GM23338 (cell line): ENCODE results near the gene TRPM3. TPM values are rescaled to one million over a fixed set of nuclear protein-coding genes. Genes with fewer than 3 reads are reported as not detected.
A peak's percentile ranks its signal among the peaks of the same experiment; 100 is the strongest.

Source experiments
- ATAC-seq: fragments of 200-7000 bp; cut with Tn5 transposase; 3 replicates; pipeline ENCODE4 v1.9.1; 2020
- DNase-seq: peaks from one replicate; pipeline ENCODE4 v3.0.0-alpha.2; 2015; ENCODE audit warnings: low spot score
- H2AFZ ChIP-seq: fragments of 200-600 bp; sonication (generic); 2 replicates; pipeline ENCODE4 v1.8.0; 2016; ENCODE audit warnings: antibody characterized with exemption, mild to moderate bottlenecking, moderate library complexity
- H3F3A ChIP-seq: fragments of 200-600 bp; sonication (generic); replicated peaks from 2 replicates; pipeline ENCODE4 v1.8.0; 2017; ENCODE audit warnings: antibody characterized with exemption, mixed run types, low read depth
- H3K27ac ChIP-seq: fragments of 200-600 bp; sonication (generic); 2 replicates; pipeline ENCODE4 v1.6.1; 2016; ENCODE audit warnings: low read depth
- H3K27me3 ChIP-seq: fragments of 200-600 bp; sonication (generic); 2 replicates; pipeline ENCODE4 v1.8.0; 2016; ENCODE audit warnings: mild to moderate bottlenecking, mixed run types, moderate library complexity; ENCODE audit not compliant: insufficient read depth
- H3K36me3 ChIP-seq: fragments of 200-600 bp; sonication (generic); 2 replicates; pipeline ENCODE4 v1.8.0; 2016; ENCODE audit warnings: mild to moderate bottlenecking; ENCODE audit not compliant: insufficient read depth
- H3K4me1 ChIP-seq: fragments of 200-600 bp; sonication (generic); 2 replicates; pipeline ENCODE4 v1.8.0; 2016; ENCODE audit warnings: mild to moderate bottlenecking, moderate library complexity; ENCODE audit not compliant: insufficient read depth
- H3K4me2 ChIP-seq: fragments of 200-600 bp; sonication (generic); 2 replicates; pipeline ENCODE4 v1.7.1; 2017; ENCODE audit warnings: mixed run types
- H3K4me3 ChIP-seq: fragments of 200-600 bp; sonication (generic); 2 replicates; pipeline ENCODE4 v1.6.1; 2016; ENCODE audit warnings: mixed run types
- H3K79me2 ChIP-seq: fragments of 200-600 bp; sonication (generic); replicated peaks from 2 replicates; pipeline ENCODE4 v1.8.0; 2017; ENCODE audit warnings: mild to moderate bottlenecking; ENCODE audit not compliant: insufficient read depth
- H3K9me2 ChIP-seq: fragments of 200-600 bp; sonication (generic); 2 replicates; pipeline ENCODE4 v1.8.0; 2017; ENCODE audit not compliant: insufficient read depth
- H4K20me1 ChIP-seq: fragments of 200-600 bp; sonication (generic); replicated peaks from 2 replicates; pipeline ENCODE4 v1.8.0; 2017; ENCODE audit warnings: mild to moderate bottlenecking; ENCODE audit not compliant: insufficient read depth
- H3K27ac Mint-ChIP-seq: 2 replicates; pipeline ENCODE4 v1.8.0; 2020; ENCODE audit warnings: inconsistent platforms, mild to moderate bottlenecking, moderate library complexity, mixed read lengths
- H3K27me3 Mint-ChIP-seq: 3 replicates; pipeline ENCODE4 v1.8.0; 2022; ENCODE audit warnings: low read depth, mild to moderate bottlenecking, moderate library complexity, mixed read lengths, inconsistent platforms; ENCODE audit not compliant: insufficient read depth, poor library complexity
- H3K36me3 Mint-ChIP-seq: 3 replicates; pipeline ENCODE4 v1.8.0; 2021; ENCODE audit warnings: low read depth, mild to moderate bottlenecking, inconsistent platforms, moderate library complexity, mixed read lengths
- H3K4me1 Mint-ChIP-seq: 3 replicates; pipeline ENCODE4 v1.8.0; 2020; ENCODE audit warnings: mild to moderate bottlenecking, inconsistent platforms, mixed read lengths
- H3K4me3 Mint-ChIP-seq: 3 replicates; pipeline ENCODE4 v1.8.0; 2021; ENCODE audit warnings: moderate library complexity, mild to moderate bottlenecking, inconsistent platforms, mixed read lengths
- H3K9me3 Mint-ChIP-seq: 3 replicates; pipeline ENCODE4 v1.8.0; 2020; ENCODE audit warnings: moderate library complexity, mild to moderate bottlenecking, inconsistent platforms, mixed read lengths
- CREB1 ChIP-seq: fragments of 250-450 bp; sonication (Bioruptor Pico); IDR thresholded peaks from 2 replicates; pipeline ENCODE4 v1.5.0; 2020; ENCODE audit warnings: low read depth, mild to moderate bottlenecking, moderate library complexity
- EZH2 ChIP-seq: fragments of 200-600 bp; sonication (generic); IDR thresholded peaks from one replicate; pipeline ENCODE4 v1.8.0; 2017; ENCODE audit warnings: antibody characterized with exemption, mild to moderate bottlenecking, low read depth; ENCODE audit not compliant: unreplicated experiment
- EZH2phosphoT487 ChIP-seq: fragments of 200-600 bp; sonication (generic); IDR thresholded peaks from one replicate; pipeline ENCODE4 v1.8.1; 2018; ENCODE audit warnings: antibody characterized with exemption; ENCODE audit not compliant: unreplicated experiment
- JUNB ChIP-seq: IDR thresholded peaks from one replicate; pipeline ENCODE4 v1.6.1; 2016; ENCODE audit warnings: antibody characterized with exemption; ENCODE audit not compliant: unreplicated experiment
- POLR2AphosphoS5 ChIP-seq: IDR thresholded peaks from 2 replicates; pipeline ENCODE4 v1.6.1; 2016; ENCODE audit warnings: antibody characterized with exemption, low read depth
- STAT1 ChIP-seq: IDR thresholded peaks from one replicate; pipeline ENCODE4 v1.6.1; 2016; ENCODE audit warnings: antibody characterized with exemption; ENCODE audit not compliant: unreplicated experiment
- ZNF114 ChIP-seq: fragments of 250-450 bp; sonication (Bioruptor Pico); IDR thresholded peaks from 2 replicates; pipeline ENCODE4 v1.5.0; 2020; ENCODE audit warnings: mild to moderate bottlenecking, moderate library complexity
- ZNF331 ChIP-seq: fragments of 250-450 bp; sonication (Bioruptor Pico); IDR thresholded peaks from 2 replicates; pipeline ENCODE4 v1.5.0; 2020; ENCODE audit warnings: low read depth, mild to moderate bottlenecking, moderate library complexity
- polyA plus RNA-seq: library from polyadenylated mRNA; unstranded; fragments of >200 nt; fragmentation: Nextera tagmentation; extraction: Ambion mirVana; gene quantifications from 2 replicates; pipeline ENCODE4 v1.2.1, GENCODE V29; 2016
- total RNA-seq: library from RNA; depleted of rRNA; stranded (reverse); fragments of >200 nt; shearing (Covaris generic); gene quantifications from 2 replicates; pipeline ENCODE4 v1.2.3, GENCODE V29; 2014
- TF ChIP-seq, protein P1 (sequence below), 2 experiments: fragments of 200-600 bp in 1 of 2; sonication (generic) in 1 of 2; conservative IDR thresholded peaks; 2 replicates each; pipeline versions ENCODE4 v1.5.1 to v1.6.1; 2016 to 2017; ENCODE audit warnings: antibody characterized with exemption in 2 of 2, low read depth in 2 of 2, mild to moderate bottlenecking in 2 of 2, moderate library complexity in 1 of 2
- TF ChIP-seq, protein P2 (sequence below): IDR thresholded peaks from 2 replicates; pipeline ENCODE4 v1.6.1; 2016; ENCODE audit warnings: antibody characterized with exemption

Gene TRPM3
- total and polyA plus RNA-seq, 2 experiments from 2014 or later: 2.8 to 8.2 TPM

DNA sequence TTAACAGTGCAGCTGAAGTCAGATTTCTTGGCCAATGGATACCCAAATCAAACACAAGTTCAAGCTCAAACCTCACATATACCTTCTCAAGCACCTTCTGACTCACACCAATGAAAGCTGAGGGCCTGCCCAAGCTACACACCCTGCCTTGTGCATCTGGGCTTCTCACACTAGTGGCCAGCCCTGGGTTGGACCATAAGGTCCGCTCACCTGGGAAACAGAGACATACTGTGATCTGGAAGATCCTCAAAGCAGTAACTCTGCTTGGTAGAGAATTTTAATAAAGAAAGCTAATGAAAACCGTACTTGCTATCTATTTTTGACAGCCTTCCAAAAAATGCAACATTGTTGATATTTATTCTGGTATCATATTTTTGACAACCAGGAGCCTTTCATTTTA is 7.4 kb upstream of the TRPM3 start:
- Histone ChIP-seq H3K36me3 (no peaks in the 10 kb centered on the region), H3K4me2 (no peak overlapping the region), H3K79me2 (no peaks in the 10 kb centered on the region), H3K4me3 (no peak overlapping the region), H3K27me3 (no peaks in the 10 kb centered on the region), H3K4me1 (peaks cover 13% of the 10 kb centered on the region), H2AFZ (no peak overlapping the region), H3F3A (no peaks in the 10 kb centered on the region), H3K9me2 (no peaks in the 10 kb centered on the region), H4K20me1 (no peaks in the 10 kb centered on the region), H3K27ac (no peak overlapping the region)
- Mint-ChIP-seq H3K4me3 (no peak overlapping the region), H3K9me3 (no peaks in the 10 kb centered on the region; the same call in 2 of the 3 replicates), H3K4me1 (peaks cover 21% of the 10 kb centered on the region), H3K36me3 (peaks cover 17% of the 10 kb centered on the region; the same call in 2 of the 3 replicates), H3K27me3 (no peaks in the 10 kb centered on the region), H3K27ac (no peak overlapping the region)
- TF ChIP-seq, protein P1, sequence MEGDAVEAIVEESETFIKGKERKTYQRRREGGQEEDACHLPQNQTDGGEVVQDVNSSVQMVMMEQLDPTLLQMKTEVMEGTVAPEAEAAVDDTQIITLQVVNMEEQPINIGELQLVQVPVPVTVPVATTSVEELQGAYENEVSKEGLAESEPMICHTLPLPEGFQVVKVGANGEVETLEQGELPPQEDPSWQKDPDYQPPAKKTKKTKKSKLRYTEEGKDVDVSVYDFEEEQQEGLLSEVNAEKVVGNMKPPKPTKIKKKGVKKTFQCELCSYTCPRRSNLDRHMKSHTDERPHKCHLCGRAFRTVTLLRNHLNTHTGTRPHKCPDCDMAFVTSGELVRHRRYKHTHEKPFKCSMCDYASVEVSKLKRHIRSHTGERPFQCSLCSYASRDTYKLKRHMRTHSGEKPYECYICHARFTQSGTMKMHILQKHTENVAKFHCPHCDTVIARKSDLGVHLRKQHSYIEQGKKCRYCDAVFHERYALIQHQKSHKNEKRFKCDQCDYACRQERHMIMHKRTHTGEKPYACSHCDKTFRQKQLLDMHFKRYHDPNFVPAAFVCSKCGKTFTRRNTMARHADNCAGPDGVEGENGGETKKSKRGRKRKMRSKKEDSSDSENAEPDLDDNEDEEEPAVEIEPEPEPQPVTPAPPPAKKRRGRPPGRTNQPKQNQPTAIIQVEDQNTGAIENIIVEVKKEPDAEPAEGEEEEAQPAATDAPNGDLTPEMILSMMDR (conservative IDR thresholded peaks at IDR 0.05; ENCODE audit: low read depth in 2 of 2): no peak
- TF ChIP-seq, protein P2, sequence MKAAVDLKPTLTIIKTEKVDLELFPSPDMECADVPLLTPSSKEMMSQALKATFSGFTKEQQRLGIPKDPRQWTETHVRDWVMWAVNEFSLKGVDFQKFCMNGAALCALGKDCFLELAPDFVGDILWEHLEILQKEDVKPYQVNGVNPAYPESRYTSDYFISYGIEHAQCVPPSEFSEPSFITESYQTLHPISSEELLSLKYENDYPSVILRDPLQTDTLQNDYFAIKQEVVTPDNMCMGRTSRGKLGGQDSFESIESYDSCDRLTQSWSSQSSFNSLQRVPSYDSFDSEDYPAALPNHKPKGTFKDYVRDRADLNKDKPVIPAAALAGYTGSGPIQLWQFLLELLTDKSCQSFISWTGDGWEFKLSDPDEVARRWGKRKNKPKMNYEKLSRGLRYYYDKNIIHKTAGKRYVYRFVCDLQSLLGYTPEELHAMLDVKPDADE: no peak
- TF ChIP-seq ZNF331 (CRISPR knock-in tag): no peak
- no peak for TF ChIP-seq STAT1
- no peak for TF ChIP-seq EZH2phosphoT487
- TF ChIP-seq EZH2: no peak
- ATAC-seq: no peak
- DNase-seq: no peak

DNA sequence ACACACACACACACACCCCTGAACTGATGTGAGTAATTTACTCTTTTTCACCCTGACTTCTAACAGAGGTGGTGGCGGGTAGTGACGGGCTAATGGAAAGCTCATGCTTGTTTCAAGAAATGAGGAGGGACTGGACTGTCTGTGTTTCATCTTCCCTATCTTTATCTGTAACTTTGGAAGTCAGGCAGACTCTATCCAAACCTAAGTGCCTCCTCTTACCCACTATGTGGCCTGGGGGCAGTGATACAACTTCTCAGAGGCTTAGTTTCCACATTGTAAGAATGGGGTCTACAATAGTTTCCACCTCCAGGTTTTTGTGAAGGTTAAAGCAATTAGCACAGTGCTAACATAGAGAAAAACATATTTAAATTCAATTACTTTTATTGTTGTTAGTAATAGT is 5.9 kb upstream of the TRPM3 start:
- Mint-ChIP-seq H3K36me3 (peaks cover 17% of the 10 kb centered on the region; the same call in 2 of the 3 replicates), H3K9me3 (no peaks in the 10 kb centered on the region; the same call in 2 of the 3 replicates), H3K27me3 (no peaks in the 10 kb centered on the region), H3K4me1 (peaks cover 34% of the 10 kb centered on the region), H3K4me3 (no peak overlapping the region), H3K27ac (no peak overlapping the region)
- DNase-seq: no peak
- Histone ChIP-seq H3K79me2 (no peaks in the 10 kb centered on the region), H3F3A (no peaks in the 10 kb centered on the region), H2AFZ (no peak overlapping the region), H3K4me3 (no peak overlapping the region), H3K4me1 (peaks cover 28% of the 10 kb centered on the region), H3K36me3 (no peaks in the 10 kb centered on the region), H3K27ac (no peak overlapping the region), H4K20me1 (no peaks in the 10 kb centered on the region), H3K4me2 (no peak overlapping the region), H3K27me3 (no peaks in the 10 kb centered on the region), H3K9me2 (no peaks in the 10 kb centered on the region)
- TF ChIP-seq ZNF114 (no peak), EZH2phosphoT487 (no peak)
- ATAC-seq: no peak

DNA sequence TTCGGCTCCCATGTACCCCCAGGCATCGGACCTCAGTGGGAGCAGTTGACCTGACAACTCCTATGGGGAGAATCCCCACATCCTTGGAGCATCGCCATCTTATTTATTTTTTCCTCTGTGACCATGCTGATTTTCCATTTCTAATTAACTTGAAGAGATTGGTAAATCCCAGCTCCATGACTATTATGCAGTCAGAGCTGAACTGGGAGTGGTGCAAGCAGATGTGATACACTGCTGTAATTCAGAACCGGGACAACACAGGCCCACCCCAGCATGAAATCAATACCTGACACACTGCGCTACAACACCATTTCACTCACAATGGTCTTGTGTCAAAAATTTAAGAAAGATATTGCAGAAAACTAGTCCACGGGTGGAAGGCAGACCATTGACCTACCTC is 1.0 kb upstream of the TRPM3 start:
- H3K4me3 Mint-ChIP-seq: peak overlapping the region; percentile 91
- H3K4me3 ChIP-seq: peak overlapping the region; percentile 63
- TF ChIP-seq POLR2AphosphoS5 (no peak), STAT1 (no peak), CREB1 (CRISPR knock-in tag) (no peak), ZNF114 (no peak), EZH2phosphoT487 (no peak), ZNF331 (CRISPR knock-in tag) (no peak), JUNB (no peak)
- TF ChIP-seq, protein P1 (conservative IDR thresholded peaks at IDR 0.05; ENCODE audit: low read depth in 2 of 2): no peak

More for the DNA sequence above, 1.0 kb upstream of the TRPM3 start:
- no peaks in the 10 kb centered on the region for H4K20me1 ChIP-seq
- peaks cover 56% of the 10 kb centered on the region for H3K4me1 ChIP-seq
- no peaks in the 10 kb centered on the region for H3F3A ChIP-seq
- no peaks in the 10 kb centered on the region for H3K27me3 ChIP-seq
- peaks cover 17% of the 10 kb centered on the region; the same call in 2 of the 3 replicates for H3K36me3 Mint-ChIP-seq
- ATAC-seq (no peak), DNase-seq (no peak)
- H3K79me2 ChIP-seq: peaks cover 17% of the 10 kb centered on the region
- H2AFZ ChIP-seq: no peak overlapping the region
- peaks cover 52% of the 10 kb centered on the region for H3K4me1 Mint-ChIP-seq
- no peaks in the 10 kb centered on the region for H3K9me2 ChIP-seq
- H3K27ac ChIP-seq: no peak overlapping the region
- peak overlapping the region; percentile 98 for H3K27ac Mint-ChIP-seq
- H3K36me3 ChIP-seq: no peaks in the 10 kb centered on the region
- no peaks in the 10 kb centered on the region; the same call in 2 of the 3 replicates for H3K9me3 Mint-ChIP-seq
- peaks cover 8% of the 10 kb centered on the region for H3K27me3 Mint-ChIP-seq
- peak overlapping the region; percentile 85 for H3K4me2 ChIP-seq
